Occipital lobe (tissue), 2 donors: Measurements from ENCODE around the gene HTT. TPM values are rescaled to one million over a fixed set of nuclear protein-coding genes. Genes with fewer than 3 reads are reported as not detected.

Experiments used
- DNase-seq: peaks from one replicate; lab custom pipeline; 2025; lab: John Stamatoyannopoulos, UW
- total RNA-seq: library from RNA; depleted of rRNA; stranded (reverse); fragments of >200 nt; gene quantifications from one replicate; pipeline ENCODE4 v1.2.3, GENCODE V29; 2014

Gene HTT
- total RNA-seq, 1 donor from 2014 or later: 71.1 TPM

- no peak for DNase-seq
Measured at GRCh38 chr4:3218824-3219760, 144.6 kb downstream of the HTT start.

GRCh38 chr4:3219761-3220475 is 145.4 kb downstream of the HTT start:
- DNase-seq: no peak

GRCh38 chr4:3220476-3221183 is 146.1 kb downstream of the HTT start:
- DNase-seq: no peak

- no peak for DNase-seq
Measured at GRCh38 chr4:3221184-3221494, 146.7 kb downstream of the HTT start.

- no peak for DNase-seq
Measured at GRCh38 chr4:3221996-3222395, 147.5 kb downstream of the HTT start.

- DNase-seq: no peak
Measured at GRCh38 chr4:3223346-3223745, 148.9 kb downstream of the HTT start.

GRCh38 chr4:3223956-3224748 is 149.7 kb downstream of the HTT start:
- no peak for DNase-seq

GRCh38 chr4:3225071-3225850 is 150.8 kb downstream of the HTT start:
- no peak for DNase-seq

- no peak for DNase-seq
Measured at GRCh38 chr4:3225936-3226335, 151.5 kb downstream of the HTT start.

GRCh38 chr4:3226467-3226866 is 152.0 kb downstream of the HTT start:
- no peak for DNase-seq

GRCh38 chr4:3226944-3227343 is 152.5 kb downstream of the HTT start:
- no peak for DNase-seq

GRCh38 chr4:3227878-3228675 is 153.6 kb downstream of the HTT start:
- no peak for DNase-seq

GRCh38 chr4:3228881-3229280 is 154.4 kb downstream of the HTT start:
- no peak for DNase-seq

- no peak for DNase-seq
Measured at GRCh38 chr4:3229328-3229727, 154.8 kb downstream of the HTT start.

GRCh38 chr4:3229964-3230363 is 155.5 kb downstream of the HTT start:
- DNase-seq: no peak

GRCh38 chr4:3231471-3231870 is 157.0 kb downstream of the HTT start:
- peak; percentile 49 for DNase-seq

GRCh38 chr4:3232001-3232400 is 157.5 kb downstream of the HTT start:
- DNase-seq: no peak

- no peak for DNase-seq
Measured at GRCh38 chr4:3232871-3233271, 158.4 kb downstream of the HTT start.

GRCh38 chr4:3233391-3234071 is 159.1 kb downstream of the HTT start:
- DNase-seq: no peak
